GM21825 (cell line): ENCODE measurements around the gene BLVRA.
"Not testable (repeated sequence)": the region's sequence is repeated elsewhere in the genome, so short reads cannot be mapped to it uniquely, and the experiment has no call there.

ENCODE experiments used
- ATAC-seq: cut with Tn5 transposase; IDR thresholded peaks from one replicate; pipeline ENCODE4 v1.9.1; 2021; ENCODE audit warnings: mild to moderate bottlenecking, moderate library complexity; ENCODE audit not compliant: unreplicated experiment

The BLVRA gene, protein sequence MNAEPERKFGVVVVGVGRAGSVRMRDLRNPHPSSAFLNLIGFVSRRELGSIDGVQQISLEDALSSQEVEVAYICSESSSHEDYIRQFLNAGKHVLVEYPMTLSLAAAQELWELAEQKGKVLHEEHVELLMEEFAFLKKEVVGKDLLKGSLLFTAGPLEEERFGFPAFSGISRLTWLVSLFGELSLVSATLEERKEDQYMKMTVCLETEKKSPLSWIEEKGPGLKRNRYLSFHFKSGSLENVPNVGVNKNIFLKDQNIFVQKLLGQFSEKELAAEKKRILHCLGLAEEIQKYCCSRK

GRCh38 chr7:43758029-43758821, at the start of gene BLVRA:
BLVRA (plus strand) TSS chr7:43758680; CDS start chr7:43771159, 12,479 bp downstream.
- ATAC-seq: peak; percentile 60

DNA sequence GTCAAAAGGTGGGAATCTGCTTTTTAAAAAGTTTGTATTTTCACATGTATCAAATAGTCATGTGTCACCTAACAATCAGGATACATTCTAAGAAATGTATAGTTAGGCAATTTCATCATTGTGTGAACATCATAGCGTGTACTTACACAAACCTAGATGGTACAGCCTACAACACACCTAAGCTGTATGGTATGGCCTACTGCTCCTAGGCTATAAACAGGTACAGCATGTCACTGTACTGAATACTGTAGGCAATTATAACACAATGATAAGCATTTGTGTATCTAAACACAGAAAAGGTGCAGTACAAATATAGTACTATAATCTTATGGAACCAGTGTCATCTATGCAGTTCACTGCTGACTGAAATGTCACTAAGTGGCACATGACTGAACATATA, 47.0 kb upstream of the BLVRA start:
- no peak for ATAC-seq

DNA sequence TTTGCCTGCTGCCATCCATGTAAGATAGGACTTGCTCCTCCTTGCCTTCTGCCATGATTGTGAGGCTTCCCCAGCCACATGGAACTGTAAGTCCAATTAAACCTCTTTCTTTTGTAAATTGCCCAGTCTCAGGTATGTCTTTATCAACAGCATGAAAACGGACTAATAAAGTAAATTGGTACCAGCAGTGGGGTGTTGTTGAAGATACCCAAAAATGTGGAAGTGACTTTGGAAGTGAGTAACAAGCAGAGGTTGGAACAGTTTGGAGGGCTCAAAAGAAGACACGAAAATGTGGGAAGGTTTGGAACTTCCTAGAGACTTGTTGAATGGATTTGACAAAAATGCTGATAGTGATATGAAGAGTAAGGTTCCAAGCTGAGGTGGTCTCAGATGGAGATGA, 42.5 kb upstream of the BLVRA start:
- ATAC-seq: not testable (repeated sequence)

GRCh38 chr7:43716598-43716997, 41.9 kb upstream of the BLVRA start:
- ATAC-seq: no peak

DNA sequence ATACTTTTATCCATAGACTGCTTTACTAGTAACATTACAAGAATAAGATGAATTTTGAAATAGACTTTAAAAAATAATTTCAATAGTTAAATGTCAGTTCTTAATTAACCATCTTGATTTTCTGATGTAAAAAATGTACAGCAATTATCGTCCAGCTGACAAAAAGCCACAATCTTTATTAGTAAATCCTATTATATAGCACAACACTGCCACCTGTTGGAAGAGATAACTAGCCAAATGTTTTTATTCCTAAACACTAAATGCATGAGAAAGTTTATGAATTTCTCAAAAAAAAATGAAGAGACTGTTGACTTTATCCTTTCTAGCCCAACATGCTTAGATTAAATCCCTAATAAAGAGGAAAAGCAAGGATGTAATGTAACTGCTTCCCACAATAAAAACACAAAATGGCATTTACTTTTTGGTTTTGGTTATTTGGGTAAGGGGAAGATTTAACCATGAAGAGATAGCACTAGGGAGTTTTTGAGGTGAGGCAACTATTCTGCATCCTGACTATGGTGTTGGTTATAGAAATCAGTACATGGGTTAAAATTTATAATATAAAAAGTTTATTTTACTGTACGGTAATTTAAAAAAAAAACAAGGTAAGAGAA, 37.2 kb upstream of the BLVRA start:
- ATAC-seq: no peak

DNA sequence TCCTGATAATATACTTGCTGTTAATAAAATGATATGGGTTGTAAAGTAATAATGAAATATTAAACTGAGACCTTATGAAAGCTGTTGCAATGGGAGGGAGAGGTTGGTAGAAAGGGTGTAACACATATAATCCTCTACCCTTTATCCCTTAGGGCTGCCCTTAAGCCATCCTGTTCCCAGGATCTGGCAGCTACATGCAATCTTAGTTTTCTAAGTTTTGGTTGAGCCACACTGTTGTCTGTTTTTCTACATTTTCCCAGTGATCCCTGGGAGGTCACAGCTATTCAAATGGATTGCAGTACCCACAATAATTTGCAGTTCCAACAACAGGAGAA, 35.5 kb upstream of the BLVRA start:
- ATAC-seq: no peak

DNA sequence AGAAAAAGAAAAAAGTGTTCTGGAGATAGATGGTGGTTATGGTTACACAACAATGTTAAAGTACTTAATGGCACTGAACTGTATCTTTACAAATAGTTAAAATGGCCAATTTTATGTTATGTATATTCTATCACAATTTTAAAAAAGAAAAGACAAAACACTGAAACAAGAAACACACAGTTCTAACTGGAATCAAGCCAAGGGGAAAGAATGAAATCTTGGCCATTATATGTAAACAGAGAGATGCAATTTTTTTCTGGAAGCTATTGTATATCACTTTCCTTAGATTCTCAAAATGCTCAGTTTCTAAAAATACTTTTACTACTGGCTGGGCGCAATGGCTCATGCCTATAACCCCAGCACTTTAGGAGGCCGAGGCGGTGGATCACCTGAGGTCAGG, 33.2 kb upstream of the BLVRA start:
- no peak for ATAC-seq

GRCh38 chr7:43726466-43726865, 32.0 kb upstream of the BLVRA start:
- no peak for ATAC-seq

GRCh38 chr7:43727003-43727402, 31.5 kb upstream of the BLVRA start:
- no peak for ATAC-seq

DNA sequence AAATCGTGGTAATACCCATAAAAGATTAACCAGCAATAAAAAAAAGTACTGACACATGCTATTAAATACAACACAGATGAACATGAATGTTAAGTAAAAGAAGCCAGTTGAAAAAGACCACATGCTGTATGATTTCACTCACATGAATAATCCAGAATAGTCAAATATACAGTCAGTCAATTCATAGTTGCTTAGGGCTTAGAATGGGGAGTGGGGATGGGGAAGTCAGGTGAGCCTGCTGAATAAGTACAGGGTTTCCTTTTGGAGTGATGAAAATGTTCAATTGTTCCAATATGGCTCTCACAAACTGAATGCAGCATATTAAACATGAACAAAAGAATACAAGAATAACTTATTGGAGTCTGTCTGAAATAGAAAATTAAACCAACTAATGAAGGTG, 31.0 kb upstream of the BLVRA start:
- ATAC-seq: no peak

- peak; percentile 83 for ATAC-seq
Measured at GRCh38 chr7:43729214-43729923, 29.1 kb upstream of the BLVRA start, which contains the start of gene COA1. COA1 (minus strand) TSS chr7:43729523; CDS start chr7:43648614, 80,909 bp downstream.

DNA sequence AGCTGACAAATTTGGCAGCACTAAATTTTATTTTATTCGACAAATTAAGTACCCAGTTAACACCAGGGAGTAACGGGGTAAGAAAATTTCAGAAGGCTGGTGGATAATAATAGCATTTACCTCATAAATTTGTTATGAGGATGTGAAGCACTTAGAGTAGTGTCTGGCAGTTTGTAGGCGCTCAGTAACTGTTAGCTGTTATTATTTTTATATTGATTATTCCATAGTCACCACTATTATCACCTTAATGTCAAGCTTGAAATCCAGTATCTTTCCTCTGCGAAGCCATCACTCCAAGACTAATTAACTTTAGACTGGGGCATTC, 28.6 kb upstream of the BLVRA start:
- no peak for ATAC-seq

DNA sequence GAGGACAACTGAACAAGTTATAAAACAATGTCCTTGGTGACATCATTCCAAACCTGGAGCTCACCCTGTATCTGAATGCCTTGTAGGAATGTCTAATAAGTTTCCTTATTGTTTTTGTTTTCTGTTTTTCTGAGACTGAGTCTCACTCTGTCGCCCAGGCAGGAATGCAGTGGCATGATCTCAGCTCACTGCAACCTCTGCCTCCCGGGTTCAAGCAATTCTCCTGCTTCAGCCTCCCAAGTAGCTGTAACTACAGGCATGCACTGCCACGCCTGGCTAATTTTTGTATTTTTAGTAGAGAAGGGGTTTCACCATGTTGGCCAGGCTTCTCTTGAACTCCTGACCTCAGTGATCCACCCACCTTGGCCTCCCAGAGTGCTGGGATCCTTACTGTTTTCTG, 27.0 kb upstream of the BLVRA start:
- ATAC-seq: not testable (repeated sequence)

DNA sequence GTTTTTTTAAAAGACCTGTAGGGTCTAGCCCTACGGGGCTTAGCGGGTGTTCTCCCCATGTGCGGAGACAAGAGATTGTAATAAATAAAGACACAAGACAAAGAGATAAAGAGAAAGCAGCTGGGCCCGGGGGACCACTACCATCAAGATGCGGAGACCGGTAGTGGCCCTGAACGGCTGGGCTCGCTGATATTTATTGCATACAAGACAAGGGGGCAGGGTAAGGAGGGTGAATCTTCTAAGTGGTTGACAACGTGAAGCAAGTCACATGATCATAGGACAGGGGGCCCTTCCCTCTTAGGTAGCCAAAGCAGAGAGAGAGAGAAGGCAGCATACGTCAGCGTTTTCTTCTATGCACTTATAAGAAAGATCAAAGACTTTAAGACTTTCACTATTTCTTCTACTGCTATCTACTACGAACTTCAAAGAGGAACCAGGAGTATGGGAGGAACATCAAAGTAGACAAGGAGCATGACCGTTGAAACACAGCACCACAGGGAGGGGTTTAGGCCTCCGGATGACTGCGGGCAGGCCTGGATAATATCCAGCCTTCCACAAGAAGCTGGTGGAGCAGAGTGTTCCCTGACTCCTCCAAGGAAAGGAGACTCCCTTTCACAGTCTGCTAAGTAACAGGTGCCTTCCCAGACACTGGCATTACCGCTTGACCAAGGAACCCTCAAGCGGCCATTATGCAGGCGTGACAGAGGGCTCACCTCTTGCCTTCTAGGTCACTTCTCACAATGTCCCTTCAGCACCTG, 23.7 kb upstream of the BLVRA start:
- not testable (repeated sequence) for ATAC-seq

GRCh38 chr7:43735403-43735801, 23.1 kb upstream of the BLVRA start:
- ATAC-seq: no peak

DNA sequence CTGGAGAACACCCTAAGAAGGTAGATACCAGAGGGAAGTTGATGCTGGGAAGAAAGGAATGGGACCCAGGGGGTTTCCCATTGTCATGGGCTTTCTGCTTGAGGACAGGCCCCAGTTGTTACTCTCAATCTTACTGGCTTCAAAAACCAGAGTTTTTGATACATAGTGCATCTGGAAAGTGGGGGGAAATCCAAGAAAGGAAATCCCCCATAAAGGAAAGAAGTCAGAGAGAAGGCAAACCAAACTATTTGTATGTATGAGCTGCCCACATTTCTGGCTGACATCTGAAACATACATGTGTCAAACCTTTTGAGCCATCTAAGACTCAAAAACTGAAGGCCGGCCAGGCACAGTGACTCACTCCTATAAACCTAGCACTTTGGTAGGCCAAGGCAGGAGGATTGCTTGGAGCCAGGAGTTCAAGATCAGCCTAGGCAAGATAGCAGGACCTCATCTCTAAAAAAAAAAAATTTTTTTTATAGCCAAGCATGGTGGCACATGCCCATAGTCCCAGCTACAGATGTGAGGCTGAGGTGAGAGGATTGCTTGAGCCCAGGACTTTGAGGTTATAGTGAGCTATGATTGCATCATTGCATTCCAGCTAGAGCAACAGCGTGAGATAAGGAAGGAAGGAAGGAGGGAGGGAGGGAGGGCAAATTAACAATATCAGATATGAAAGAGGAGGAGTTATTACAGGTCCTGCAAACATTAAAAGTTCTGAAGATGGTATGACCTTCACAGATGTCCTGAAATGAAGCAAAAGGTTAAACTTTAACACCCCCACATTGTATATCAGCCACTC, 22.5 kb upstream of the BLVRA start:
- ATAC-seq: peak; percentile 68

DNA sequence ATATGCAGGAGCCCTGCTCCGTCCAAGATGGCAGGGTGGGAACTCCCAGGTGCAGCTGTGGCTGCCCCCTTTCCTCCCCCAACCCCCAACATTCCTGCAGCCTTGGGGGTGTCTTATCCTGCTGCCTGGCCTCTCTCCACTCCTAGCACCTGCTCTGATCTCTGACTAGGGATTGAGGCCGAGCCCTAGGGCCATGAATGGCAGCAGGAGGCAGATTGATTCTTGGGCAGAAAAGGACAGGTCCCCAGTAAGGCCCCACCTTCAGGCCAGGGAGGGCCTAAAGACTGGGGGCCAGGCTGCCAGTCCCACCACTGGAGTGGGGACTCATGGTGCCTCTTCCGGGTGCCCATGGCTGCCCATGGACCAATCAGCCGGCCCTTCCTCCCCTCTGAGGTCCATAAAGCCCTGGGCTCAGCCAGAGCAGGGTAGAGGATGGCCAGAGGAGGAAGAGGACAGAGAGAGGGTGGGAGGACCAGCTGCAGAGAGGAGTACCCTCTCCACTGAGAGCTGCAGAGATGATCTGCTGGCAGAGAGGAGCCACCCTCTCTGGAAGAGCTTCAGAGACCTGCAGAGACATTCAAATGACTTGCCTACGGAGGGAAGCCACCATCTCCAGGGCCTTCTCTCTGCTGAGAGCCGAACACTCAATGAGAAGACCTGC, 20.9 kb upstream of the BLVRA start:
- no peak for ATAC-seq

- ATAC-seq: no peak
Measured at GRCh38 chr7:43742692-43743091, 15.8 kb upstream of the BLVRA start.

DNA sequence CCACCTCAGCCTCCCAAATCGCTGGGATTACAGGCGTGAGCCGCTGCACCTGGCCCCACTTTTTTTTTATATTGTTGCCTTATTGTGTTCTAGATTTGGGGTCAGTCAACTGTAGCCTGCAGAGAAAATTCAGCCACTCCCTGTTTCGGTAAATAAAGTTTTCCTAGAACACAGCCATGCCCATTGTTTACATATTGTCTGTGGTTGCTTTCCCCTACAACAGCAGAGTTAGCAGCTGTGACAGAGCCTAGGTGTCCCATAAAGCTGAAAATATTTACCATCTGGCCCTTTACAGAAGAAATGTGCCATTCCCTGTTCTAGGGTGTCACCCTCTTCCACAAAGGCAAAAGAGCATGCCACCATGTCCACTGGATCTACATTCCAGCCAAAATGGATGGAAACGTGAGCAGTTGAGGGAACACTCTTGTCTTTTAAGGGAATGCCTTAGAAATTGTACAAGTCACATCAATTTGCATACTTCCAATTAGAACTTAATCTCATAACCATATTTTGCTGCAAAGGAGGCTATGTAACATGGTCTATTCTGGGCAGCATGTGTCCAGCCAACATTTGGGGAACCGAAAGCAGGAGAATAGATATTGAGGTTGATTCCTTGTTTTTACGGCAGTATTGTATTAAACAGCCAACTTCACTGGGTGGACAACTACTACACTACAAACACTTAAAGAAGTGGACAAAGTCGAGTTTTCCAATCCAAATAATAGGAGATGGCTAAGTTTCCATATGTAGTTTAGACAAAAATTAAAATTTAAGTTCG, 11.0 kb upstream of the BLVRA start:
- ATAC-seq: no peak
